ENCODE results near the gene JAM2. TPM values are rescaled to one million over a fixed set of nuclear protein-coding genes. Genes with fewer than 3 reads are reported as not detected.

The JAM2 gene
- total RNA-seq, 1 donor from 2014 or later, result 6.1 TPM

DNA sequence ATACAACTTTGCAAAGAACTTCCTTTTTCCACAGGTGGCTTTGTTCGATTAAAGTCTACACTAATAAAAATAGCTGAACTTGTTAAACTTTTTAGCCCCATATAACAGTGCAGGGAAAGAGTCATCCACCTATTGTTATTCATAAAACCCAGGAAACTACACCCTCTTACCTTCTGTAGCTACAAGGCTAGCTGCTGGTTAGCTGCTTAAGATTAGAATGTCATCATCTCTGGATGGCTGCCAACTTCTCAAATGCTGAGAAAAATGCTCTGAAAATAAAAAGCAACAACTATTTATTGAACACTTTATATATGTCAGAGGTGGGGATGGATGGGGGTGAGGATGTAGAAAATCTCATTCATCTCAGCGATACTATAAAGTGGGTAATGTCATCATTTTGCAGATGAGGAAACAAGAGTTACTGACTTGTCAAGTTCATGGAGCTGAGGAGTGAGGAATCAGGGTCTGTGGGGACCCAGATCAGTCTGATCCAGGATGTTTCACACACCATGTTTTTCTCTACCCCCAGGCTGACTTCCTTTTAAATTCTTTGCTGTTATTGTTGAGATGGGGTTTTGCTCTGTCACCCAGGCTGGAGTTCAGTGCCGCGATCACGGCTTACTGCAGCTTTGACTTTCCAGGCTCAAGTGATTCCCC is 78.6 kb downstream of the JAM2 start:
- H3K27ac Mint-ChIP-seq (ENCODE audit: unreplicated experiment), result no peak overlapping the region
- peaks cover 22% of the 10 kb centered on the region for H3K36me3 Mint-ChIP-seq (ENCODE audit: unreplicated experiment)
- H3K27me3 Mint-ChIP-seq (ENCODE audit: unreplicated experiment), result no peaks in the 10 kb centered on the region
- H3K4me1 Mint-ChIP-seq (ENCODE audit: unreplicated experiment), result no peaks in the 10 kb centered on the region
- H3K4me3 Mint-ChIP-seq (ENCODE audit: unreplicated experiment), result no peak overlapping the region
- TF ChIP-seq, protein P1, sequence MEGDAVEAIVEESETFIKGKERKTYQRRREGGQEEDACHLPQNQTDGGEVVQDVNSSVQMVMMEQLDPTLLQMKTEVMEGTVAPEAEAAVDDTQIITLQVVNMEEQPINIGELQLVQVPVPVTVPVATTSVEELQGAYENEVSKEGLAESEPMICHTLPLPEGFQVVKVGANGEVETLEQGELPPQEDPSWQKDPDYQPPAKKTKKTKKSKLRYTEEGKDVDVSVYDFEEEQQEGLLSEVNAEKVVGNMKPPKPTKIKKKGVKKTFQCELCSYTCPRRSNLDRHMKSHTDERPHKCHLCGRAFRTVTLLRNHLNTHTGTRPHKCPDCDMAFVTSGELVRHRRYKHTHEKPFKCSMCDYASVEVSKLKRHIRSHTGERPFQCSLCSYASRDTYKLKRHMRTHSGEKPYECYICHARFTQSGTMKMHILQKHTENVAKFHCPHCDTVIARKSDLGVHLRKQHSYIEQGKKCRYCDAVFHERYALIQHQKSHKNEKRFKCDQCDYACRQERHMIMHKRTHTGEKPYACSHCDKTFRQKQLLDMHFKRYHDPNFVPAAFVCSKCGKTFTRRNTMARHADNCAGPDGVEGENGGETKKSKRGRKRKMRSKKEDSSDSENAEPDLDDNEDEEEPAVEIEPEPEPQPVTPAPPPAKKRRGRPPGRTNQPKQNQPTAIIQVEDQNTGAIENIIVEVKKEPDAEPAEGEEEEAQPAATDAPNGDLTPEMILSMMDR (IDR thresholded peaks at IDR 0.05), result no peak
- no peak for DNase-seq (ENCODE audit: extremely low spot score, unreplicated experiment)
- H3K9me3 Mint-ChIP-seq (ENCODE audit: unreplicated experiment), result no peaks in the 10 kb centered on the region

DNA sequence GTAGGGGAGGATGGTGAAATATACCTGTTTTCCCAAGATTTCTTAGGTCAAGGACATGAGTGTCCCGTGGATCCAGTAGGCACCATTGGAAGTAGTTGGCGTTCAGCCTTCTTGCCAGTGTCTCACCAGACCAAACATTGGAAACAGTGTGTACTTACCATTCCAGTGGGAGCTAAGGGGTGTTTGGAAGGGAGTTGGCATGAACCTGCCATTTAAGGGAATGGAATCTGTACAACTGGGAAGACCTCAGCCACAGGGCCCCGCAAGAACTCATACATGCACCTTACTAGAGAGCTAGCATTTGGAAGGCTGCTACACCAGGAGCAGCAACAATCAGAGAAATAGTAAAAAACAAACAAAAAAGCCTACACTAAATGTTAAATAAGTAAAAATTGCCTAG is 82.9 kb downstream of the JAM2 start:
- H3K27me3 Mint-ChIP-seq (ENCODE audit: unreplicated experiment), result no peaks in the 10 kb centered on the region
- H3K9me3 Mint-ChIP-seq (ENCODE audit: unreplicated experiment), result no peaks in the 10 kb centered on the region
- TF ChIP-seq, protein P1 (IDR thresholded peaks at IDR 0.05), result no peak
- no peaks in the 10 kb centered on the region for H3K4me1 Mint-ChIP-seq (ENCODE audit: unreplicated experiment)
- peaks cover 51% of the 10 kb centered on the region for H3K36me3 Mint-ChIP-seq (ENCODE audit: unreplicated experiment)
- H3K4me3 Mint-ChIP-seq (ENCODE audit: unreplicated experiment), result no peak overlapping the region
- no peak for DNase-seq (ENCODE audit: extremely low spot score, unreplicated experiment)
- no peak overlapping the region for H3K27ac Mint-ChIP-seq (ENCODE audit: unreplicated experiment)

DNA sequence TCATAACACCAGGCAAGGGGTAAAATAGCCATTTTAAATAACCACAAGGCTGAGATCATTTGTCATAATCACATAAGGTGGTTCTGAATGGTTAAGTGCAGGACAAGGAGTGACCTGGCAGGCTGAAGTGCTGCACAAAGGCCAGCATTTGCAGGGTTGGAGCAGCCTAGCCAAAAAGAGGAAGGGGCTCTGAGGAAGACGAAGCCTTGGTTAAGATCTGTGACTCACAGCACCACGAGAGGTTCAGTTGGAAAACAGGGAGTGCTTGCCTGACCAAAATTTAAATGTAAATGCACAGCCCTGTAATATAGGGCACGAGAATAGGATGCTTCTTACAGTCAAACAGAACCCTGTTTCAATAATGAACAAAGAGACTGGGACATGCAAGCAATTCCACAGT is 83.6 kb downstream of the JAM2 start:
- TF ChIP-seq, protein P1 (IDR thresholded peaks at IDR 0.05), result no peak
- no peak overlapping the region for H3K27ac Mint-ChIP-seq (ENCODE audit: unreplicated experiment)
- no peak for DNase-seq (ENCODE audit: extremely low spot score, unreplicated experiment)
- no peaks in the 10 kb centered on the region for H3K9me3 Mint-ChIP-seq (ENCODE audit: unreplicated experiment)
- H3K4me1 Mint-ChIP-seq (ENCODE audit: unreplicated experiment), result no peaks in the 10 kb centered on the region
- H3K36me3 Mint-ChIP-seq (ENCODE audit: unreplicated experiment), result peaks cover 54% of the 10 kb centered on the region
- H3K4me3 Mint-ChIP-seq (ENCODE audit: unreplicated experiment), result no peak overlapping the region
- H3K27me3 Mint-ChIP-seq (ENCODE audit: unreplicated experiment), result no peaks in the 10 kb centered on the region

DNA sequence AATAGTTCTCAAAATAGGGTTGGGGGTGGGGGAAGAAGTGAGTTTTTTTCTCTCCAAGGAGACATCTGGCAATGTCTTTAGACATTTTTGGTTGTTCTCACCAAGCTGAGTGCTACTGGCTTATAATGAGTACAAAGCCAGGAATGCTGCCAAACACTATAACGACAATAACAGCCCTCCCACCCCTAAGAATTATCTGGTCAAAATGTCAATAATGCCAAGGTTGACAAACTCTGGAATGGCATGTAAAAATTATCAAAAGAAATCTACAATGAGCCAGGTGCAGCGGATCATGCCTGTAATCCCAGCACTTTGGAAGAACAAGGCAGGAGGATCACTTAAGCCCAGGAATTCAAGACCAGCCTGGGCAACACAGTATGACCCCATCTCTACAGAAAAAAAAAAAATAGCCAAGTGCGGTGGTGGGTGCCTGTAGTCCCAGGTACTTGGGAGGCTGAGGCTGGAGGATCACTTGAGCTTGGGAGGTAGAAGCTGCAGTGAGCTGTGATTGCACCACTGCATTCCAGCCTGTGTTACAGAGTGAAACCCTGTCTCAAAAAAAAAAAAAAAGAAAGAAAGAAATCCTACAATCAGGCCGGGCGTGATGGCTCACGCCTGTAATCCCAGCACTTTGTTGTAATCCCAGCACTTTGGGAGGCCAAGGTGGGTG is 93.2 kb downstream of the JAM2 start:
- Mint-ChIP-seq H3K4me1 (ENCODE audit: unreplicated experiment) (peaks cover 25% of the 10 kb centered on the region), H3K4me3 (ENCODE audit: unreplicated experiment) (no peak overlapping the region), H3K36me3 (ENCODE audit: unreplicated experiment) (peaks cover 24% of the 10 kb centered on the region), H3K9me3 (ENCODE audit: unreplicated experiment) (no peaks in the 10 kb centered on the region), H3K27ac (ENCODE audit: unreplicated experiment) (no peak overlapping the region), H3K27me3 (ENCODE audit: unreplicated experiment) (no peaks in the 10 kb centered on the region)
- DNase-seq (ENCODE audit: extremely low spot score, unreplicated experiment), result no peak
- TF ChIP-seq, protein P1 (IDR thresholded peaks at IDR 0.05), result no peak

DNA sequence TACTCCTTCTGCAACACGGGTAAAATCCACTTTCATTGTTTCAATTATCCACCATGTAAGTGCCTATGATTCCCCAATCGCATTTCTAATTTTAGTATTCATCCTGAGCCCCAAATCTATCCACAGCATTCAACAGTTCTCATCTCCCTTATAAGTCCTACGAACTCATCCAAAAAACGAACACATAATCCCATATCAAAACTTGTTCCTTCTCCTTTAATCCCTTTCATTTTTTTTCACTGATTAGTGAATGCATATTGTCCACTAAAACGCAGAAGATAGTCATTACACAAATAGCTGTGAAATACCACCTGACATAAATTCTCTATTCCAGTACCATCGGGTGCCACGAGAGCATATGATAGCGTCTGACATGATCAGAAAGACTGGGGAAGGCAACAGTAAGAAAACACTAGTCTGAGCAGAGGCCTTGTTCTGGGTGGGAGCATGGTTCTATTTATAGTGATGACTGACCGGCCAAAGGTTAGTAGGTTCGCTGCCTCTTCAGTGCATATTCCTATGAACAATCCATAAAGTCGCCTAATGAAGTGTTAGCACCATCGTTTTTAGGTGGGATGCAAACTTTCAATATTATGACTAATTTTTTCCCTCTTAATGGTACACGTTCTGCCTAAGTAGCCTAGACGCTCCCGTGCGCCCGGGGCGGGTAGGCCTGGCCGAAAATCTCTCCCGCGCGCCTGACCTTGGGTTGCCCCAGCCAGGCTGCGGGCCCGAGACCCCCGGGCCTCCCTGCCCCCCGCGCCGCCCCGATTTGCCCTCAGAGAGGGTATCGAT is 95.0 kb downstream of the JAM2 start:
- no peaks in the 10 kb centered on the region for H3K27me3 Mint-ChIP-seq (ENCODE audit: unreplicated experiment)
- no peak for DNase-seq (ENCODE audit: extremely low spot score, unreplicated experiment)
- no peaks in the 10 kb centered on the region for H3K9me3 Mint-ChIP-seq (ENCODE audit: unreplicated experiment)
- H3K36me3 Mint-ChIP-seq (ENCODE audit: unreplicated experiment), result peaks cover 6% of the 10 kb centered on the region
- H3K4me3 Mint-ChIP-seq (ENCODE audit: unreplicated experiment), result peak overlapping the region; percentile 99
- peaks cover 28% of the 10 kb centered on the region for H3K4me1 Mint-ChIP-seq (ENCODE audit: unreplicated experiment)
- peak overlapping the region; percentile 100 for H3K27ac Mint-ChIP-seq (ENCODE audit: unreplicated experiment)
- TF ChIP-seq, protein P1 (IDR thresholded peaks at IDR 0.05), result no peak
